ENCODE measurements around the gene ARL6IP4. TPM values are rescaled to one million over a fixed set of nuclear protein-coding genes. Genes with fewer than 3 reads are reported as not detected.

Gene ARL6IP4
- total and polyA plus RNA-seq, 2 donors (not counting 1 experiment from before 2014, with no cell fraction given), result 145 to 149 TPM

DNA sequence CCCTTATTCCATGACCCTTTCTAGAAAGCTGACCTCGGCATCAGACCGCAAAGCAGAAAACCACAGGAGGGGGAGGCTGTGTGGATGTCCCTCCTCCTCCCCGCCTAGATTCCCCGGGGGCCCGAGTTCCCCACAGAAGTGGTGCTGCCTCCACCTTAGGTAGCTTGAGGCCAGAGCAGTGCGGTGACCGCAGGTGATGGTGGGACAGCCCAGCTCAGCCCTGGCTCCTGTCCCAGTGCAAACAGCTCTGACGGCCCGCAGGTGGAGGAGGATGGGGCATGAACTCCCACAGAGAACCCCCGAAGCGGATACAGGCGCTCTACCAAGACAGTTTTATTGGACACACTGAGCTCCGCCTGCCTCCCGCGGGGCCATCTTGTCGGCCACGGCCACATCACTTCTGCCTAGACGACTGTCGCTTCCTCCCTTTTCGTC, 19.5 kb downstream of the ARL6IP4 start:
- TF ChIP-seq EZH2 (IDR thresholded peaks at IDR 0.05; ENCODE audit: low read length, missing control alignments), result no peak
- TF ChIP-seq, protein P1, sequence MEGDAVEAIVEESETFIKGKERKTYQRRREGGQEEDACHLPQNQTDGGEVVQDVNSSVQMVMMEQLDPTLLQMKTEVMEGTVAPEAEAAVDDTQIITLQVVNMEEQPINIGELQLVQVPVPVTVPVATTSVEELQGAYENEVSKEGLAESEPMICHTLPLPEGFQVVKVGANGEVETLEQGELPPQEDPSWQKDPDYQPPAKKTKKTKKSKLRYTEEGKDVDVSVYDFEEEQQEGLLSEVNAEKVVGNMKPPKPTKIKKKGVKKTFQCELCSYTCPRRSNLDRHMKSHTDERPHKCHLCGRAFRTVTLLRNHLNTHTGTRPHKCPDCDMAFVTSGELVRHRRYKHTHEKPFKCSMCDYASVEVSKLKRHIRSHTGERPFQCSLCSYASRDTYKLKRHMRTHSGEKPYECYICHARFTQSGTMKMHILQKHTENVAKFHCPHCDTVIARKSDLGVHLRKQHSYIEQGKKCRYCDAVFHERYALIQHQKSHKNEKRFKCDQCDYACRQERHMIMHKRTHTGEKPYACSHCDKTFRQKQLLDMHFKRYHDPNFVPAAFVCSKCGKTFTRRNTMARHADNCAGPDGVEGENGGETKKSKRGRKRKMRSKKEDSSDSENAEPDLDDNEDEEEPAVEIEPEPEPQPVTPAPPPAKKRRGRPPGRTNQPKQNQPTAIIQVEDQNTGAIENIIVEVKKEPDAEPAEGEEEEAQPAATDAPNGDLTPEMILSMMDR (conservative IDR thresholded peaks at IDR 0.05 in 1 of 2, IDR thresholded peaks at IDR 0.05 in 1 of 2; ENCODE audit: low read depth in 1 of 2, low read length in 2 of 2), result no peak
- no peak for DNase-seq (ENCODE audit: low read depth in 2 of 2)
- H2AFZ ChIP-seq (ENCODE audit: low read length), result no peak overlapping the region
- no peaks in the 10 kb centered on the region for H3K4me1 ChIP-seq (ENCODE audit: control insufficient read depth, extremely low read depth, insufficient read depth, low read length)
- H3K36me3 ChIP-seq (ENCODE audit: control insufficient read depth, insufficient read depth, low read length), result peaks cover 8% of the 10 kb centered on the region
- no peak overlapping the region for H3K27ac ChIP-seq (ENCODE audit: insufficient read depth, low read length)
- H3K4me2 ChIP-seq (ENCODE audit: extremely low read depth, insufficient read depth, low read length), result no peak overlapping the region
- H3K79me2 ChIP-seq (ENCODE audit: control insufficient read depth, insufficient read depth, low read length), result no peaks in the 10 kb centered on the region
- H3K4me3 ChIP-seq (replicated peaks in 1 of 4; ENCODE audit: control extremely low read depth in 1 of 4, insufficient read depth in 1 of 4, low read depth in 3 of 4, low read length in 4 of 4), result no peak overlapping the region
- H3K9ac ChIP-seq (ENCODE audit: insufficient read depth, low read length), result no peak overlapping the region
- no peaks in the 10 kb centered on the region for H3K9me3 ChIP-seq (ENCODE audit: control insufficient read depth, insufficient read depth, low read depth, low read length)
- no peaks in the 10 kb centered on the region for H4K20me1 ChIP-seq (ENCODE audit: control insufficient read depth, extremely low read depth, insufficient read depth, low read length)
- no peaks in the 10 kb centered on the region for H3K27me3 ChIP-seq (ENCODE audit: control insufficient read depth, insufficient read depth, low read length)

DNA sequence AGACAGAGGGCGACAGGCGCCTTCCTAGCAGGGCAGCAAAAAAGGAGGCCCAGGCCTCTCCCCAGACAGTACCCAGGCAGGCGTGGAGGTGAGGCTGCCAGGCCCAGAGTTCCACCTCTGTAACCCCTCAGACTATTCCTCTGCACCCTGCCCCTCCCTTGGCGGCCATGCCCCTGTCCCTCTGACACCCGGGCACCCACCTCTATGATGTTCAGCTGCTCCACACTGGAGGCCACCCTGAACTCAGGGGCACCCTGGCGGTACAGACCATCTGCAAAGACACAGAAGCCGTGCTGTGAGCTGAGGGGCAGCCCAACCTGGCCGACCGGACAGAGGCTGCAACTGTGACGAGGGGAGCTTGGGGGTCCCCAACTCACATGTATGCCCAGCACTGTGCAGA, 20.1 kb downstream of the ARL6IP4 start:
- H3K4me1 ChIP-seq (ENCODE audit: control insufficient read depth, extremely low read depth, insufficient read depth, low read length), result no peaks in the 10 kb centered on the region
- no peak overlapping the region for H3K9ac ChIP-seq (ENCODE audit: insufficient read depth, low read length)
- DNase-seq (ENCODE audit: low read depth in 2 of 2), result no peak
- H3K27me3 ChIP-seq (ENCODE audit: control insufficient read depth, insufficient read depth, low read length), result no peaks in the 10 kb centered on the region
- no peaks in the 10 kb centered on the region for H4K20me1 ChIP-seq (ENCODE audit: control insufficient read depth, extremely low read depth, insufficient read depth, low read length)
- TF ChIP-seq, protein P1 (conservative IDR thresholded peaks at IDR 0.05 in 1 of 2, IDR thresholded peaks at IDR 0.05 in 1 of 2; ENCODE audit: low read depth in 1 of 2, low read length in 2 of 2), result no peak
- no peak for TF ChIP-seq EZH2 (IDR thresholded peaks at IDR 0.05; ENCODE audit: low read length, missing control alignments)
- no peak overlapping the region for H3K4me2 ChIP-seq (ENCODE audit: extremely low read depth, insufficient read depth, low read length)
- no peak overlapping the region for H3K4me3 ChIP-seq (replicated peaks in 1 of 4; ENCODE audit: control extremely low read depth in 1 of 4, insufficient read depth in 1 of 4, low read depth in 3 of 4, low read length in 4 of 4)
- H2AFZ ChIP-seq (ENCODE audit: low read length), result no peak overlapping the region
- peaks cover 8% of the 10 kb centered on the region for H3K36me3 ChIP-seq (ENCODE audit: control insufficient read depth, insufficient read depth, low read length)
- H3K9me3 ChIP-seq (ENCODE audit: control insufficient read depth, insufficient read depth, low read depth, low read length), result no peaks in the 10 kb centered on the region
- no peak overlapping the region for H3K27ac ChIP-seq (ENCODE audit: insufficient read depth, low read length)
- H3K79me2 ChIP-seq (ENCODE audit: control insufficient read depth, insufficient read depth, low read length), result no peaks in the 10 kb centered on the region

DNA sequence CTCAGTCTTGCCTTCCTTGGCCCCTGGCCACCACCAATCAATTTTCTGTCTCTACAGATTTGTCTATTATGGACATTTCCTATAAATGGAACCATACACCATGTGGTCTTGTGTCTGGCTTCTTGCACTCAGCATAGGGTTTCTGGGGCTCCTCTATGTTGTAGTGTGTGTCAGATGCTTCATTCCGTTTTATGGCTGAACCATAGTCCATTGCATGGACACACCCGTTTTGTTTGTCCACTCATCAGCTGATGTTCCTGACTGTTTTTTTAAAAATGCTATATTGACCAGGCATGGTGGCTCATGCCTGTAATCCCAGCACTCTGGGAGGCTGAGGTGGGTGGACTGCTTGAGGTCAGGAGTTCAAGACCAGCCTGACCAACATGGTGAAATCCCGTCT, 21.0 kb downstream of the ARL6IP4 start:
- no peak overlapping the region for H2AFZ ChIP-seq (ENCODE audit: low read length)
- no peaks in the 10 kb centered on the region for H3K4me1 ChIP-seq (ENCODE audit: control insufficient read depth, extremely low read depth, insufficient read depth, low read length)
- H3K9me3 ChIP-seq (ENCODE audit: control insufficient read depth, insufficient read depth, low read depth, low read length), result no peaks in the 10 kb centered on the region
- TF ChIP-seq, protein P1 (conservative IDR thresholded peaks at IDR 0.05 in 1 of 2, IDR thresholded peaks at IDR 0.05 in 1 of 2; ENCODE audit: low read depth in 1 of 2, low read length in 2 of 2), result no peak
- TF ChIP-seq EZH2 (IDR thresholded peaks at IDR 0.05; ENCODE audit: low read length, missing control alignments), result no peak
- H3K79me2 ChIP-seq (ENCODE audit: control insufficient read depth, insufficient read depth, low read length), result no peaks in the 10 kb centered on the region
- H3K4me3 ChIP-seq (replicated peaks in 1 of 4; ENCODE audit: control extremely low read depth in 1 of 4, insufficient read depth in 1 of 4, low read depth in 3 of 4, low read length in 4 of 4), result no peak overlapping the region
- no peak overlapping the region for H3K4me2 ChIP-seq (ENCODE audit: extremely low read depth, insufficient read depth, low read length)
- no peaks in the 10 kb centered on the region for H4K20me1 ChIP-seq (ENCODE audit: control insufficient read depth, extremely low read depth, insufficient read depth, low read length)
- no peak overlapping the region for H3K9ac ChIP-seq (ENCODE audit: insufficient read depth, low read length)
- peaks cover 8% of the 10 kb centered on the region for H3K36me3 ChIP-seq (ENCODE audit: control insufficient read depth, insufficient read depth, low read length)
- H3K27me3 ChIP-seq (ENCODE audit: control insufficient read depth, insufficient read depth, low read length), result no peaks in the 10 kb centered on the region
- no peak for DNase-seq (ENCODE audit: low read depth in 2 of 2)
- H3K27ac ChIP-seq (ENCODE audit: insufficient read depth, low read length), result no peak overlapping the region

All from fibroblast of lung (primary cell).